Measurements from ENCODE around the gene TENM4. TPM values are rescaled to one million over a fixed set of nuclear protein-coding genes. Genes with fewer than 3 reads are reported as not detected.

TENM4 gene
- total RNA-seq, 4 donors from 2014 or later = 5.5 to 12.3 (median 8.9) TPM

- Histone ChIP-seq H3K27me3 (no peaks in the 10 kb centered on the region), H3K27ac (no peak overlapping the region), H3K36me3 (no peaks in the 10 kb centered on the region), H3K4me3 (no peak overlapping the region), H3K9me3 (no peaks in the 10 kb centered on the region), H3K4me1 (no peaks in the 10 kb centered on the region)
- no peak for ATAC-seq
- TF ChIP-seq CTCF (IDR thresholded peaks at IDR 0.05) (no peak), EP300 (IDR thresholded peaks at IDR 0.05) (no peak), POLR2A (IDR thresholded peaks at IDR 0.05) (no peak), POLR2AphosphoS5 (IDR thresholded peaks at IDR 0.05) (no peak)
- WGBS, 2 donors (ENCODE audit: low coverage in 1 of 2) = 70 to 100% methylated on average over 2 of the region's 2 CpGs
Observed at GRCh38 chr11:79404325-79404724, 36.5 kb downstream of the TENM4 start.

- Histone ChIP-seq H3K27me3 (no peaks in the 10 kb centered on the region), H3K36me3 (no peaks in the 10 kb centered on the region), H3K4me1 (no peaks in the 10 kb centered on the region), H3K4me3 (no peak overlapping the region), H3K27ac (no peak overlapping the region), H3K9me3 (no peaks in the 10 kb centered on the region)
- 71 to 90% methylated on average over 1 of the region's 1 CpG for WGBS, 2 donors (ENCODE audit: low coverage in 1 of 2)
- no peak for ATAC-seq
- TF ChIP-seq POLR2A (IDR thresholded peaks at IDR 0.05) (no peak), EP300 (IDR thresholded peaks at IDR 0.05) (no peak), CTCF (IDR thresholded peaks at IDR 0.05) (no peak), POLR2AphosphoS5 (IDR thresholded peaks at IDR 0.05) (no peak)
Observed at GRCh38 chr11:79403839-79404238, 37.0 kb downstream of the TENM4 start.

- ATAC-seq = no peak
Observed at GRCh38 chr11:79402912-79403311, 37.9 kb downstream of the TENM4 start.

GRCh38 chr11:79400717-79401330 lies 40.0 kb downstream of the TENM4 start:
- Histone ChIP-seq H3K27me3 (no peaks in the 10 kb centered on the region), H3K27ac (no peak overlapping the region), H3K4me1 (no peaks in the 10 kb centered on the region), H3K36me3 (no peaks in the 10 kb centered on the region), H3K4me3 (no peak overlapping the region), H3K9me3 (no peaks in the 10 kb centered on the region)
- TF ChIP-seq EP300 (IDR thresholded peaks at IDR 0.05) (no peak), CTCF (IDR thresholded peaks at IDR 0.05) (peak; percentile 36 to 77 (median 56)), POLR2AphosphoS5 (IDR thresholded peaks at IDR 0.05) (no peak), POLR2A (IDR thresholded peaks at IDR 0.05) (no peak)
- peak; percentile 54 for ATAC-seq
- 65 to 83% methylated on average over 4 of the region's 4 CpGs for WGBS, 2 donors (ENCODE audit: low coverage in 1 of 2)

More at GRCh38 chr11:79402912-79403311, 37.9 kb downstream of the TENM4 start:
- Histone ChIP-seq H3K4me1 (no peaks in the 10 kb centered on the region), H3K36me3 (no peaks in the 10 kb centered on the region), H3K4me3 (no peak overlapping the region), H3K9me3 (no peaks in the 10 kb centered on the region), H3K27me3 (no peaks in the 10 kb centered on the region), H3K27ac (no peak overlapping the region)
- no peak for TF ChIP-seq POLR2A (IDR thresholded peaks at IDR 0.05)
- no peak for TF ChIP-seq POLR2AphosphoS5 (IDR thresholded peaks at IDR 0.05)
- WGBS, 2 donors (ENCODE audit: low coverage in 1 of 2) = 87 to 90% methylated on average over 3 of the region's 3 CpGs

GRCh38 chr11:79400206-79400605 lies 40.6 kb downstream of the TENM4 start:
- Histone ChIP-seq H3K27ac (no peak overlapping the region), H3K9me3 (no peaks in the 10 kb centered on the region), H3K27me3 (no peaks in the 10 kb centered on the region), H3K4me1 (no peaks in the 10 kb centered on the region), H3K36me3 (no peaks in the 10 kb centered on the region), H3K4me3 (no peak overlapping the region)
- TF ChIP-seq POLR2AphosphoS5 (IDR thresholded peaks at IDR 0.05) = no peak
- no peak for TF ChIP-seq EP300 (IDR thresholded peaks at IDR 0.05)
- no peak for TF ChIP-seq POLR2A (IDR thresholded peaks at IDR 0.05)
- TF ChIP-seq CTCF (IDR thresholded peaks at IDR 0.05) = no peak
- WGBS, 2 donors (ENCODE audit: low coverage in 1 of 2) = 67% methylated on average over 2 of the region's 2 CpGs; no CpG with 5 or more reads in 1 of the 2 donors
- no peak for ATAC-seq
